NCI-H1930 (cell line): Measurements from ENCODE around the gene ZNF540.
A peak's percentile ranks its signal among the peaks of the same experiment; 100 is the strongest.
"Not testable (repeated sequence)": the region's sequence is repeated elsewhere in the genome, so short reads cannot be mapped to it uniquely, and the experiment has no call there.

Source experiments
- DNase-seq, 2 experiments: peaks; one replicate each; lab custom pipeline; 2025; lab: John Stamatoyannopoulos, UW

Gene ZNF540

GRCh38 chr19:37594304-37594981 lies at the start of gene ZNF540, which contains the start of gene ZNF571:
ZNF540 (plus strand) TSS chr19:37594876; CDS start chr19:37598448, 3,572 bp downstream.
ZNF571 (minus strand) TSS chr19:37594792; CDS start chr19:37586676, 8,116 bp downstream.
- peak; percentile 89 to 96 for DNase-seq

DNA sequence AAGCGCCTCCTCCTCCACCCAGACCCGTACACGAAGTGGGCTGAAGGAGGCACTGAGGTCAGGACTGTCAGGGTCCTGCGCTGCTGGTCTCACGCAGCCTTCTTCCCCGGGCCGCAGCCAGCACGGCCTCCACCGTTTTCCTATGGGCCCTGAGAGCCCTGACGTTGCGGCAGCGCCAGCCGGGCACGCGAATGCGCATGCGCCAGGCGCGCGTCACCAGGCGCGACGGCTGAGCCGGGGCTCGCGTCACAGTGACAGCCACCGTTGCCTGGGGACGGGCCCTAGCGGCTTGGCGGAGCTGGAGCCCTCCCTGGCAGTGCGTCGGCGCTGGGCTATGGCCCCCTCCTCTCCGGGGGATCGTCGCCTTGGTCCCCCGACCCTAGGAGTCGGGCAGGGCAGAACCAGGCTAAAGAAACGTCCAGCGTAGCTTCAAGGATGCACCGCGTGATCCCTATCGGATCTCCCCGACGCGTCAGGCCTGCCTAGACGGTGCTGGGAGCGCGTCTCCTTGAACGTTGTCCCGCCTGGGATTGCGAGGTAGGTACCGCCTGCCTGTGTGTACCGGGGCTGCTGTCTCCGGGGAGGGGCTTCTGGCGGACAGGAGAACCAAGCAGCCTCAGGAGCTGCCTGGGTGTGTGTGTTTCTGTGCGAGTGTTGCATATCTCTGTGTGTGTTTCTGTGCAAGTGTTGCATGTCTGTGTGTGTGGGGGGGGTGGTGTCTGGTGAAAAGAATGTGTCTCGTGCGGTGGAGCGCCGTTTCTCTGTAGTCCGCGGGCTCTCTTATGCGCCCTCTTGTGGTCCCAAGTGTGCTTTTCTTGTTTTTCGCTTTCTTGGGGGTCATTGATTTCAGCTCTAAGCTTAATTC lies 43.3 kb upstream of the ZNF540 start:
- DNase-seq = no peak

DNA sequence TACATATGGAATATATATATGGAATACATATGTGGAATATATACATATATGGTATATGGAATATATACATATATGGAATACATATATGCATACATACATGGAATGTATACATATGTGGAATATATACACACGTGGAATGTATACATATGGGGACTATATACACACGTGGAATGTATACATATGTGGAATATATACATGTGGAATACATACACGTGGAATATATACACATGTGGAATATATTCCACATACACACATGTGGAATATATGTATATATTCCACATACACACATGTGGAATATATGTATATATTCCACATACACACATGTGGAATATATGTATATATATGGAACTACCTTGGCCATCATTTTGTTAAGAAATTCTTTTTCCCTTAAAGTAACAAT lies 31.2 kb upstream of the ZNF540 start:
- no peak for DNase-seq

GRCh38 chr19:37564624-37565369 lies 29.9 kb upstream of the ZNF540 start:
- no peak for DNase-seq

DNA sequence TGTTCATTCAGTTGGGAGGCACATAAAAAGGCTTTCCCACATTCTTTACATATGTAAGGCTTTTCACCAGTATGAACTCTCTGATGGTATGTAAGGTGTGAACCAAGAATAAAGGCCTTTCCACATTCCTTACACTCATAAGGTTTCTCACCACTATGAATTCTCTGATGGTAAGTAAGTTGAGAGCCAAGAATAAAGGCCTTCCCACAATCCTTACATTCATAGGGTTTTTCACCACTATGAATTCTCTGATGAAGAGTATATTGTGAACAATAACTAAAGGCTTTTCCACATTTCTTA lies 29.4 kb upstream of the ZNF540 start:
- no peak for DNase-seq

- DNase-seq = no peak
Observed at GRCh38 chr19:37572203-37572602, 22.5 kb upstream of the ZNF540 start.

DNA sequence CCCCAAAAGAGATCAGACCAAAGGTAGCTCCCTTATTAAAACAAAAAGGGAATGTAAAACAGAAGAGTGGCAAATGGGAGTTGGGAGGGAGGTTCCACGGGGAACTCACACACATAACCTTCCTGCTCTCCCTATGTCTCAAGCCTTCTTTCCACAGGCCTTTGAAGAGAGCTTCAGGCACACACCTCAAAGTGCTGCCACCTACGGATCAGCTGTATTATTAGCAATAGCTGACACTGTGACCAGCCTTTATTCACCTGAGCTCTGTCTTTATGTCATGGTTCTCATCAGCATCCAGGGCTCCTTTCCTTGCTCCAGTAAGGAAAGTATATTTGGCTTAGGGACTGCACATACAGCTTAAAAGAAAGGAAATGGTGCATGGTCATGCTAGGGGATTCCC lies 11.3 kb upstream of the ZNF540 start:
- no peak for DNase-seq

- DNase-seq = no peak
Observed at GRCh38 chr19:37593996-37594303, 726 bp upstream of the ZNF540 start.

DNA sequence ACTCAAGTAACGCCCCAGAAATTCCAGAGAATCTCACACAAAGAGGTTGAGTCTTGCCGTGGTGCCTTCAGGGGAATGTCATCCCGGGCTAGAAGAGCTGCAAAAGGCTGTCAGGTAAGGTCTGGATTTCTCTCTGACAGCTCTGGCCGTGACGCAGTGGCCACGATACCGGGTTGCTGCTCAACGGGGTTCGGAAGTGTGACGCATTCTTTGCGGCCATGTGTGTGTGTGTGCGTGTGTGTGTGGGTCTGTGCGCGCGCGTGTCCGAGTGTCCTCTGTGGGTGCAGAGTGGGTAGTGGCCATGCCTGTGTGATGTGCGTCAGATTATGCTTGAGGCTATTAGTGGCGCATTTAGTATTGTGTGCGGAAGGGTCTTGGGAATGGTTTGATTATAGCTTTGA lies 306 bp downstream of the ZNF540 start:
- peak in 1 of 2 experiments; percentile 45 for DNase-seq

DNA sequence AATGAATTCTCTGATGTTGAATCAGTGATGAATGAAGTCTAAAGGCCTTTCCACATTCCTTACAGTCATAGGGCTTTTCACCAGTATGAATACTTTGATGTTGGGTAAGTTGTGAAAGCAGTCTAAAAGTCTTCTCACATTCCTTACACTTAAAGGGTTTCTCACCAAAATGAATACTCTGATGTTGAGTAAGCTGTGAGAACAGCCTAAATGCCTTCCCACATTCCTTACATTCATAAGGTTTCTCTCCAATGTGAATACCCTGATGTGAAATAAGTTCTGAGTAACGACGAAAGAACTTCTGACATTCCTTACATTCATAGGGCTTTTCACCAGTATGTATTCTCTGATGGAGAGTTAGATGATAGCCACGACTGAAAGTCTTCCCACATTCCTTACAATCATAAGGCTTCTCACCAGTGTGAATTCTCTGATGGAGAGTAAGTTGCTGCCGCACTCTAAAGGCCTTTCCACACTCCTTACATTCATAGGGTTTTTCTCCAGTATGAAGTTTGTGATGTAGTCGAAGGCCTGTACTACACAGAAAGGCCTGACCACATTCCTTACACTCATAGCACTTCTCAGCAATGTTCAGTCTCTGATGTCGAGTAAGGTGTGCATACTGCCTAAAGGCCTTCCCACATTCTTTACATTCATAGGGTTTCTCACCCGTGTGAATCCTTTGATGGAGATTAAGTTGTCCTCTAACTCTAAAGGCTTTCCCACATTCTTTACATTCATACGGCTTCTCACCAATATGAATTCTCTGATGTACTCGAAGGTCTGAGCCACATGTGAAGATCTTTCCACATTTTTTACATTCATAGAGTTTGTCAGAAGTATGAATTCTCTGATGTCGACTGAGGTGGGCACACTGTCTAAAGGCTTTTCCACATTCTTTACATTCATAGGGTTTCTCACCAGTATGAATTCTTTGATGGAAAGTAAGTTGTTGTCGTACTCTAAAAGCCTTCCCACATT lies 40.7 kb downstream of the ZNF540 start:
- no peak for DNase-seq

DNA sequence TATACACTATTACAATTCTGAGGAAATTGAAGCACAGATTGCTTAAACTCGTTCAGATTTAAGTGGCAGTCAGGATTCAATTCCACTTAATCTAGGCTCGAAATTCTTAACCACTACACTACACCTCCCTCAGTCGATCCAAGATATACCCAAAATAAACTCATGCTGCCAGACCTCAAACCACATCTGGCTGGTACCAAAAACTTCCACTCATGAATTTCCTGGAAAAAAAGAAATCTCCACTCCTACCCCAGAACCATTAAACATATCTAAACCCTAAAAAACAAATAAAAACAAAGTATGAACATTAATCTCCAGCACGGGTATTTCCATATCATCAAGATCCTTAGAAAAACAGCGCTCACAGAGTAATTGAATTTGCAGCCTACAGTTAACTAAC lies 59.4 kb downstream of the ZNF540 start:
- no peak for DNase-seq

DNA sequence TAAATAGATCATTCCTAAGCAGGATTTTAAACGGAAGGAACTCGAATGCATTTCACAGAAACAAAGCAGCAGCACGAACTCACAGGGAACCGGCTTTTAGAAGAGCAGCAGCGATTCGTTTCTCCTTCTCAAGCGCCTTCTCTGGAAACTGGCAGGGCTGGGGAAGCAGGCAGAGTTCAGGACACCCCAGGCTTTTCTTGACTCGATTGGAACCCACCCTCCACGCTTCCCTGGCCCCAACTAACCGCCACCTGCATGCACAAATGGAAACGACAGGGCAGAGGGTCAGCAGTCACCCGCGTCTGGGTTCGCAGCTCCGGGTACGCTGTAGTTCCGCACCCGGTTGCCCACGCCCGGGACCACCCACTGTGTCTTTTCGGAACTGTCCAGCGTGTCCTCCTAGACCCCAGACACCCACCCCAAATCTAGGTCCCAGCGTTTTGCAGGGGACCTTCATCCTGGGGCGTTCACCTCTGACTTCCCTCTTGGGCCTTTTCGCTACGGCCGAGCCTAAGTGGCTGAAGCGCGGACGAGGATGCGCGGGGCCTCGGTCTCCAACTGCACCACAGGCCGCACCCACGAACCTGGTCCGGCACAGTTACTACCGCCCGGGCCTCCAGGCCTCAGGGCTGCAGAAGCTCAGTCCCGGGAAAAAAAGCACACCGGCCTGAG lies 60.1 kb downstream of the ZNF540 start:
- DNase-seq = peak; percentile 5 to 58

- peak; percentile 85 to 92 for DNase-seq
Observed at GRCh38 chr19:37655301-37655688, 60.6 kb downstream of the ZNF540 start, which contains the start of gene ZFP30. ZFP30 (minus strand) TSS chr19:37655465; CDS start chr19:37647822, 7,643 bp downstream.

- DNase-seq = peak; percentile 89 to 93
Observed at GRCh38 chr19:37655689-37656371, 61.2 kb downstream of the ZNF540 start.

- not testable (repeated sequence) for DNase-seq
Observed at GRCh38 chr19:37657157-37657556, 62.5 kb downstream of the ZNF540 start.
